RWPE1 (cell line): ENCODE measurements around the gene USH1G.

Experiments
- CTCF ChIA-PET: fragments of 350-600 bp; sonication (Branson Sonifier 250); formaldehyde crosslinking; extraction: SDS; loops from one replicate; lab custom pipeline; 2021; lab: Yijun Ruan, JAX
- POLR2A ChIA-PET: fragments of 400-600 bp; formaldehyde crosslinking; extraction: SDS; loops from one replicate; lab custom pipeline; 2020; ENCODE audit warnings: antibody characterized with exemption; ENCODE audit not compliant: low non-redundant PET; lab: Yijun Ruan, JAX
- DNase-seq: peaks from one replicate; pipeline ENCODE4 v3.0.0; 2012; ENCODE audit warnings: low spot score
- H3K27ac ChIP-seq: fragments of 450-650 bp; 2 replicates; pipeline ENCODE4 v1.5.1; 2017
- CTCF ChIP-seq: fragments of 450-650 bp; conservative IDR thresholded peaks from 2 replicates; pipeline ENCODE4 v1.5.1; 2017; ENCODE audit warnings: low read depth, mild to moderate bottlenecking

USH1G gene

GRCh38 chr17:74874615-74875037 is 48.4 kb downstream of the USH1G start:
- POLR2A ChIA-PET = no interaction called here
- H3K27ac ChIP-seq = peak overlapping the region; percentile 47
- DNase-seq = no peak
- TF ChIP-seq CTCF = no peak
- CTCF ChIA-PET = interaction anchor here (0.7 kb wide), 1 partner anchor 83 kb away, joined by 3 read pairs; no protein-coding TSS in a partner anchor

- H3K27ac ChIP-seq = peak overlapping the region; percentile 86
- ChIA-PET CTCF (interaction anchor here (0.7 kb wide), 2 partner anchors 12 to 82 kb away, joined by 3 read pairs; no protein-coding TSS in a partner anchor), POLR2A (no interaction called here)
- DNase-seq = peak; percentile 36
- TF ChIP-seq CTCF = no peak
These were observed 49.0 kb downstream of the USH1G start for GRCh38 chr17:74873874-74874614.

DNA sequence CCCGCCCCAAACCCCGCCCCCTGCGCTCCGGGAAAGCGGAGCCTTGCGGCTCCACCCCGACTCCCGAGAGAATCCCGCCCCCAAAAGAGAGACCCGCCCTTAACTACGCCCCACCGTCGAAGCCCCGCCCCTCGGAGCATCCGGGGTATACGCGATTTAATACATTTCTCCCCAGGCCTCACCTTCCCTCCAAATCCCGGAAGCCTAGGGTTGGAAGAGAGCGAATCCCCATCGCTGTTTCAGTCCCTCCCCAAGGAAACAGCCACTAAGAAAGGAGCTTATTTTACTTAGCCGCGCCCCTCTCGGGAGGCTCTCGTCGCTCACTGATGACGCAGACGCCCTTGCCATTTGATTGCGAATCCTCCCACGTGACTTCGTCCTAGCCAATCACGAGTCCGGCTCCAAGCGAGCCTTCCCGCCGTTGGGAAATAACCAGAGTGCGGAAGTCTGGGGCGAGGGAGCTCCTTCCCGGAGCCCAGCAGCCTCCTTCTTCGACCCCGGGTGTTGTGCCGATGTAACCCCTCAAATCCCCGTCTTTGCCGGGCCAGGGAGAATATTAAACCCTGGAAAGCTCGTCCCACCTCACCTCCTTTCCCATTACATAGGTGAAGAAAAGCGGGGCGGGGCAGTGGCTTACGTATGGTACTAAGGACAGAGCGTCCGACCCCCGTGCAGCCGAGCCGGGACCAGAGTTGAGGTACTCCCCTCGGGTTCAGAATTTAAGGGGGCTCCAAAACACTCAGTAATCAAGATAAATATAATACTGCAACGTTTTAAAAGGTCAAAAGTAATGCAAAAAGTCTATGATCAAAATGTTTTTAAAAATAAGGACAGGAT is 49.8 kb downstream of the USH1G start:
- POLR2A ChIA-PET = interaction anchor here (0.8 to 1.1 kb wide), 3 partner anchors 17 to 97 kb away, joined by 3 to 9 read pairs (median 4); partner anchors contain the start of gene NAT9

DNA sequence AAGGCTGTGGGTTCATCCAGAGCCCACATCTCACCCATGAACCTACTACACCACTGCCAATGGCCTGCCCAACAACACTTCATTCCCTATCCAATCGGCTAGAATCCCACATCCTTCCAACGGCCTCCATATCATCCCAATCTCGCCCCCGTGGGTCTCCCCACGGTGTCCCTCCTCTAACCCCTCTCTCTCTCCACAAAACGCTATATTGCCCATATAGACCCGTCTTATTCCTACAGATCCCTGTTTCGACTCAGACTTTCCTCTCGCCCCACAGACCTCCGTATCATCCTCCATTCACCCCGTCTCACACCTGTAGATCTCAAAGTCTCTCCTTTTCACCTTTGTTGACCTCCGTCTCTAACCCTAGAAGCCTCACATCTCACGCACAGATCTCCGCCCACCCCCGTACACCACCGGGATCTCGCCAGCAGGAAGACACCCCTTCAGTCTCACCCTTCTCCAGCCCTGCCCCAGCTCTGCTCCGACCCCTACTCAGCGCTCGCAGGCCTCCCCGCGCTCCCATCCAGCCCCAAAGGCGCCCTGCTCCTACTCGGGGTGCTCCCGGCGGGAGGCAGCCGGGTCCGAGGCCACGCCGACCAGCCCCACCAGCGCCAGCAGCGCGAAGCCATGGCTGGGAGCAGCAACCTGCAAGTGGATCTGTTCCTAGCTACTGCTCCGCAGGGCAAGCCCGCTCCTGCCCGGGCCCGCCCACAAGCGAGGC is 50.6 kb downstream of the USH1G start, which contains the start of gene FDXR:
Gene FDXR, minus strand, starts transcription at position 682 of the 724 bp plus-strand sequence. Its CDS starts 50 bp downstream, at position 632.
- DNase-seq = peak; percentile 46
- CTCF ChIA-PET = interaction anchor here (0.6 to 1.4 kb wide), 4 partner anchors 9 to 86 kb away, joined by 3 to 7 read pairs (median 4); partner anchors contain the start of gene GRIN2C
- TF ChIP-seq CTCF = no peak
- POLR2A ChIA-PET = interaction anchor here (0.8 to 1.1 kb wide), 3 partner anchors 17 to 96 kb away, joined by 3 to 9 read pairs (median 4); partner anchors contain the start of gene NAT9
- H3K27ac ChIP-seq = peak within 1 kb of the TSS; percentile 86

More for the DNA sequence above, 49.8 kb downstream of the USH1G start:
- H3K27ac ChIP-seq = peak overlapping the region; percentile 86
- peak; percentile 100 for DNase-seq
- CTCF ChIA-PET = interaction anchor here (0.7 to 1.4 kb wide), 2 partner anchors 11 to 13 kb away, joined by 3 to 7 read pairs; partner anchors contain the start of gene GRIN2C
- no peak for TF ChIP-seq CTCF

DNA sequence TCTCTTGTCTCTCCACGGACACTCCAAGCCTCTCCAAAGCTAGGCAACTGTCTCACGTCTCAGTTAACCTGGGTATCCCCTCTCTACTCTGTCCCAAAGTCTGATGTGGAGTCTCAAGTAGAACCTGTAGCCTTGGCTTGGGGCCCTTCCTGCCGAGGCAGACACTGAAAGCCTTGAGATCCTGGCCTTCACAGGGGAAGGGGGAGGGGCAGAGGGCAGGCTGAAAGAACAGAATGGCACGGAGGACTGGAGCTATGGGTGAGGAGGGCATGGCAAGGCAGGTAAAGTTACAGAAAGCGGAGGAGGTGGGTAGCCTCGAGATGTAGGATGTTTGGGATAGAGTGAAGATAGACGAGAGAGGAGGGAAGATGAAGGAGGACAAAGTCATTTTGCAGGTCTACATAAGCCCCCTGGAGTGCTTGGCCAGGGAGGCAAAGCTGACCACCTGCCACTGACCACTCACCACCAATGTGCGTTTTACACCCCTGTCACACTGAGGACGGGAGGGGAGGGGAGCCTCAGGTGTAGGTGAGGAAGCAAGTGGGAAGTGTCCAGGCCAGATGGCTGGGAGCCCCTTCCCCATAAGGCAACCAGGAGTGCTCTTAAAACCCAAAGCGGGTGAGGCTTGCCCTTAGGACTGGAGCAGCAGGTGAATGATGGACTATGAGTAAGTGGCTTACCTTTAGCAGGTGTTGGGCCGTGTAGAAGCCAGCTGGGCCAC is 51.5 kb downstream of the USH1G start:
- POLR2A ChIA-PET = no interaction called here
- peak overlapping the region; percentile 86; the same call in 1 of the 2 replicates for H3K27ac ChIP-seq
- DNase-seq = no peak
- CTCF ChIA-PET = interaction anchor here (0.6 to 1.4 kb wide), 4 partner anchors 10 to 87 kb away, joined by 3 to 7 read pairs (median 4); partner anchors contain the start of gene GRIN2C
- no peak for TF ChIP-seq CTCF
